ENCODE results near the gene NUP62CL. TPM values are rescaled to one million over a fixed set of nuclear protein-coding genes. Genes with fewer than 3 reads are reported as not detected.

Gene NUP62CL
- total RNA-seq, 1 experiment from 2014 or later: 4.8 TPM

DNA sequence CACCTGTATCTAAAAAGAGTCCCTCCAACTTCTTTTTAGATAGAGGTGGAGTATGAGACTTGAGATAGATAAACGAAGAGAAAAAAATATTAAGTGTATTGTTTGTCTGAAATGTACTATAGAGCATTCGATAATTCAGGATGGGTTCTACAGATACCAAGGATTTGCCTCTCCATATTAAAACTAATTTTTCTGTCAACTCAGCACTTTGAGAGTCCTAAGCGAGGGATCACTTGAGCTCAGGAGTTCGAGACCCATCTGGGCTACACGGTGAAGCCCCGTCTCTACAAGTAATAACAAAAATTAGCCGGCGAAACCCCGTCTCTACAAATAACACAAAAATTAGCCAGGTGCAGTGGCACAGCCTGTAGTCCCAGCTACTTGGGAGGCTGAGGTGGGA lies 1.7 kb upstream of the NUP62CL start:
- CTCF ChIA-PET: no interaction called here
- no peak for DNase-seq

GRCh38 chrX:107207089-107207488 lies 856 bp upstream of the NUP62CL start:
- BruUV-seq (replicated peaks): no TSS peak
- no peaks in the 10 kb centered on the region for H3K79me2 ChIP-seq (ENCODE audit: low read length)
- no peaks in the 10 kb centered on the region for H4K20me1 ChIP-seq (ENCODE audit: low read length)
- H3K4me1 ChIP-seq (ENCODE audit: insufficient read depth, low read length): peaks cover 6% of the 10 kb centered on the region; the same call in 1 of the 2 replicates
- no peak overlapping the region for H2AFZ ChIP-seq (ENCODE audit: low read length)
- no peak overlapping the region for H3K4me3 ChIP-seq (ENCODE audit: low read length)
- no peaks in the 10 kb centered on the region for H3F3A ChIP-seq (ENCODE audit: low read length, unreplicated experiment)
- no peak overlapping the region for H3K9ac ChIP-seq (ENCODE audit: low read length)
- no peaks in the 10 kb centered on the region for H3K9me2 ChIP-seq (replicated peaks; ENCODE audit: low read length)
- H3K36me3 ChIP-seq (ENCODE audit: low read depth, low read length): no peaks in the 10 kb centered on the region
- H3K27ac ChIP-seq (ENCODE audit: low read length): no peak overlapping the region
- H3K9me3 ChIP-seq (ENCODE audit: low read length): no peaks in the 10 kb centered on the region
- ChIA-PET POLR2A (ENCODE audit: unreplicated experiment) (no interaction called here), CTCF (no interaction called here)
- no peak for DNase-seq
- TF ChIP-seq EZH2 (IDR thresholded peaks at IDR 0.05; ENCODE audit: low read length, unreplicated experiment) (no peak), EZH2phosphoT487 (IDR thresholded peaks at IDR 0.05; ENCODE audit: borderline replicate concordance, low read length) (no peak), CTCF (conservative IDR thresholded peaks at IDR 0.05; ENCODE audit: low read depth, low read length) (no peak)
- no peak for ATAC-seq
- intact Hi-C loops (cut with micrococcal nuclease): loop anchor here (10.0 kb wide), 1 partner anchor 92 kb away; the partner anchor contains the start of gene RBM41
- no peak overlapping the region for H3K4me2 ChIP-seq (ENCODE audit: low read length)
- no peaks in the 10 kb centered on the region for H3K27me3 ChIP-seq (ENCODE audit: low read length)

More for the DNA sequence above, 1.7 kb upstream of the NUP62CL start:
- no peak overlapping the region for H3K4me2 ChIP-seq (ENCODE audit: low read length)
- H3K9me3 ChIP-seq (ENCODE audit: low read length): no peaks in the 10 kb centered on the region
- H2AFZ ChIP-seq (ENCODE audit: low read length): no peak overlapping the region
- intact Hi-C loops (cut with micrococcal nuclease): loop anchor here (10.0 kb wide), 1 partner anchor 93 kb away; the partner anchor contains the start of gene RBM41
- no peaks in the 10 kb centered on the region for H3K79me2 ChIP-seq (ENCODE audit: low read length)
- POLR2A ChIA-PET (ENCODE audit: unreplicated experiment): no interaction called here
- no peaks in the 10 kb centered on the region for H3F3A ChIP-seq (ENCODE audit: low read length, unreplicated experiment)
- peaks cover 6% of the 10 kb centered on the region; the same call in 1 of the 2 replicates for H3K4me1 ChIP-seq (ENCODE audit: insufficient read depth, low read length)
- no peak overlapping the region for H3K9ac ChIP-seq (ENCODE audit: low read length)
- TF ChIP-seq EZH2phosphoT487 (IDR thresholded peaks at IDR 0.05; ENCODE audit: borderline replicate concordance, low read length): no peak
- ATAC-seq: no peak
- H3K27me3 ChIP-seq (ENCODE audit: low read length): no peaks in the 10 kb centered on the region
- H3K9me2 ChIP-seq (replicated peaks; ENCODE audit: low read length): no peaks in the 10 kb centered on the region
- no TSS peak for BruUV-seq (replicated peaks)
- H3K4me3 ChIP-seq (ENCODE audit: low read length): no peak overlapping the region
- no peak overlapping the region for H3K27ac ChIP-seq (ENCODE audit: low read length)
- H4K20me1 ChIP-seq (ENCODE audit: low read length): no peaks in the 10 kb centered on the region
- no peaks in the 10 kb centered on the region for H3K36me3 ChIP-seq (ENCODE audit: low read depth, low read length)

GRCh38 chrX:107206697-107207065 lies 448 bp upstream of the NUP62CL start:
- TF ChIP-seq EZH2 (IDR thresholded peaks at IDR 0.05; ENCODE audit: low read length, unreplicated experiment) (no peak), CTCF (conservative IDR thresholded peaks at IDR 0.05; ENCODE audit: low read depth, low read length) (no peak), EZH2phosphoT487 (IDR thresholded peaks at IDR 0.05; ENCODE audit: borderline replicate concordance, low read length) (no peak)
- ATAC-seq: no peak
- H2AFZ ChIP-seq (ENCODE audit: low read length): peak overlapping the region; percentile 100; the same call in 1 of the 2 replicates

More at GRCh38 chrX:107206697-107207065, 448 bp upstream of the NUP62CL start:
- H3K36me3 ChIP-seq (ENCODE audit: low read depth, low read length): no peaks in the 10 kb centered on the region
- ChIA-PET CTCF (no interaction called here), POLR2A (ENCODE audit: unreplicated experiment) (no interaction called here)
- H3K9me3 ChIP-seq (ENCODE audit: low read length): no peaks in the 10 kb centered on the region
- no peaks in the 10 kb centered on the region for H3F3A ChIP-seq (ENCODE audit: low read length, unreplicated experiment)
- H3K79me2 ChIP-seq (ENCODE audit: low read length): no peaks in the 10 kb centered on the region
- BruUV-seq (replicated peaks): no TSS peak
- no peak overlapping the region for H3K9ac ChIP-seq (ENCODE audit: low read length)
- H3K4me3 ChIP-seq (ENCODE audit: low read length): peak overlapping the region; percentile 89; the same call in 1 of the 2 replicates
- H4K20me1 ChIP-seq (ENCODE audit: low read length): no peaks in the 10 kb centered on the region
- intact Hi-C loops (cut with micrococcal nuclease): loop anchor here (10.0 kb wide), 1 partner anchor 92 kb away; the partner anchor contains the start of gene RBM41
- no peak for DNase-seq
- peak overlapping the region; percentile 95; the same call in 1 of the 2 replicates for H3K4me2 ChIP-seq (ENCODE audit: low read length)
- no peak overlapping the region for H3K27ac ChIP-seq (ENCODE audit: low read length)
- H3K4me1 ChIP-seq (ENCODE audit: insufficient read depth, low read length): peaks cover 6% of the 10 kb centered on the region; the same call in 1 of the 2 replicates
- H3K9me2 ChIP-seq (replicated peaks; ENCODE audit: low read length): no peaks in the 10 kb centered on the region
- no peaks in the 10 kb centered on the region for H3K27me3 ChIP-seq (ENCODE audit: low read length)

Measured in PC-3 (cell line).